ENCODE results near the gene CDC42EP4. TPM values are rescaled to one million over a fixed set of nuclear protein-coding genes. Genes with fewer than 3 reads are reported as not detected.

CDC42EP4 gene
- total and polyA plus RNA-seq, 2 experiments from 2014 or later: 4.4 to 19.9 TPM

- no peak for DNase-seq (ENCODE audit: low spot score)
- TF ChIP-seq REST (IDR thresholded peaks at IDR 0.05; ENCODE audit: unreplicated experiment): no peak
- no peak for TF ChIP-seq NANOG (IDR thresholded peaks at IDR 0.05; ENCODE audit: borderline replicate concordance)
- TF ChIP-seq JUNB (IDR thresholded peaks at IDR 0.05; ENCODE audit: unreplicated experiment): no peak
- no peak for TF ChIP-seq POLR2AphosphoS5 (IDR thresholded peaks at IDR 0.05; ENCODE audit: low read depth)
- TF ChIP-seq EZH2 (IDR thresholded peaks at IDR 0.05; ENCODE audit: low read depth, unreplicated experiment): no peak
- TF ChIP-seq EZH2phosphoT487 (IDR thresholded peaks at IDR 0.05; ENCODE audit: unreplicated experiment): no peak
- no peak for TF ChIP-seq CREB1 (CRISPR knock-in tag; IDR thresholded peaks at IDR 0.05; ENCODE audit: low read depth)
- H3K4me2 ChIP-seq: no peak overlapping the region
- H4K20me1 ChIP-seq (replicated peaks; ENCODE audit: insufficient read depth): no peaks in the 10 kb centered on the region
- peaks cover 20% of the 10 kb centered on the region for H3K4me1 ChIP-seq (ENCODE audit: insufficient read depth)
- Mint-ChIP-seq H3K27me3 (ENCODE audit: insufficient read depth, low read depth, poor library complexity) (peaks cover 1% of the 10 kb centered on the region), H3K4me3 (no peak overlapping the region; the same call in 2 of the 3 replicates), H3K36me3 (ENCODE audit: low read depth) (no peaks in the 10 kb centered on the region), H3K27ac (no peak overlapping the region), H3K4me1 (peaks cover 36% of the 10 kb centered on the region), H3K9me3 (no peaks in the 10 kb centered on the region)
- 0 out of 2 replicates have a peak, but pooled peaks cover 6% of the 10 kb centered on the region for H3F3A ChIP-seq (replicated peaks; ENCODE audit: low read depth)
- no peak overlapping the region for H2AFZ ChIP-seq
- no peaks in the 10 kb centered on the region for H3K27me3 ChIP-seq (ENCODE audit: insufficient read depth)
- H3K9me2 ChIP-seq (ENCODE audit: insufficient read depth): no peaks in the 10 kb centered on the region
- no peak overlapping the region for H3K27ac ChIP-seq (ENCODE audit: low read depth)
- H3K79me2 ChIP-seq (replicated peaks; ENCODE audit: insufficient read depth): no peaks in the 10 kb centered on the region
- H3K36me3 ChIP-seq (ENCODE audit: insufficient read depth): no peaks in the 10 kb centered on the region
- H3K4me3 ChIP-seq: no peak overlapping the region
- no peak for ATAC-seq
Observed at GRCh38 chr17:73338050-73338521, 26.3 kb upstream of the CDC42EP4 start.

DNA sequence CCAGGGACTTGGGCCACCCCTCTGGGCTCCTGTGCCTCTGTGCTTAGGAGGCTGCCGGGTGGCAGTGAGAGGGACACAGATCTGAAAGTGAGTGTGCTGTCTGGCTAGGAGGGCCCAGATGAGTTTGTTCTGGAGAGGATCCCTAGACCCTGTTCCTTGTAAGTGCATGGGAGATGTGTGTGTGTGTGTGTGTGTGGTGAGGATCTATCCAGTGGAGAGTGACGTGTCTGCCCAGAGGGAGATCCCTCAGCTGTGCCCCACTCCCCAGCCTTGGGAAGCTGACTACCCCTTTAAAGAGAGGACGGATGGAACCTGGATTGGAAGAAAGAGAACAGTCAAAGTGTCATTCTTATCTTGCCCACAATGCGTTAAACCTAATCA, 25.5 kb upstream of the CDC42EP4 start:
- H3F3A ChIP-seq (replicated peaks; ENCODE audit: low read depth): 0 out of 2 replicates have a peak, but pooled peaks cover 6% of the 10 kb centered on the region
- no peaks in the 10 kb centered on the region for H3K36me3 ChIP-seq (ENCODE audit: insufficient read depth)
- H3K79me2 ChIP-seq (replicated peaks; ENCODE audit: insufficient read depth): no peaks in the 10 kb centered on the region
- no peaks in the 10 kb centered on the region for H4K20me1 ChIP-seq (replicated peaks; ENCODE audit: insufficient read depth)
- ATAC-seq (no peak), DNase-seq (ENCODE audit: low spot score) (no peak)
- H2AFZ ChIP-seq: no peak overlapping the region
- Mint-ChIP-seq H3K27ac (peak overlapping the region; percentile 2; the same call in 1 of the 2 replicates), H3K36me3 (ENCODE audit: low read depth) (no peaks in the 10 kb centered on the region), H3K9me3 (no peaks in the 10 kb centered on the region), H3K4me3 (no peak overlapping the region), H3K27me3 (ENCODE audit: insufficient read depth, low read depth, poor library complexity) (peaks cover 1% of the 10 kb centered on the region), H3K4me1 (peaks cover 33% of the 10 kb centered on the region)
- no peaks in the 10 kb centered on the region for H3K27me3 ChIP-seq (ENCODE audit: insufficient read depth)
- no peak overlapping the region for H3K4me3 ChIP-seq
- no peak overlapping the region for H3K27ac ChIP-seq (ENCODE audit: low read depth)
- H3K4me1 ChIP-seq (ENCODE audit: insufficient read depth): peaks cover 12% of the 10 kb centered on the region
- no peak overlapping the region for H3K4me2 ChIP-seq
- no peaks in the 10 kb centered on the region for H3K9me2 ChIP-seq (ENCODE audit: insufficient read depth)
- TF ChIP-seq POLR2AphosphoS5 (IDR thresholded peaks at IDR 0.05; ENCODE audit: low read depth): no peak
- no peak for TF ChIP-seq NANOG (IDR thresholded peaks at IDR 0.05; ENCODE audit: borderline replicate concordance)
- TF ChIP-seq REST (IDR thresholded peaks at IDR 0.05; ENCODE audit: unreplicated experiment): no peak
- TF ChIP-seq ZNF114 (CRISPR knock-in tag; IDR thresholded peaks at IDR 0.05): no peak
- no peak for TF ChIP-seq ZNF331 (CRISPR knock-in tag; IDR thresholded peaks at IDR 0.05; ENCODE audit: low read depth)
- TF ChIP-seq EZH2phosphoT487 (IDR thresholded peaks at IDR 0.05; ENCODE audit: unreplicated experiment): no peak
- TF ChIP-seq CREB1 (CRISPR knock-in tag; IDR thresholded peaks at IDR 0.05; ENCODE audit: low read depth): no peak
- TF ChIP-seq JUNB (IDR thresholded peaks at IDR 0.05; ENCODE audit: unreplicated experiment): no peak
